HepG2 (cell line): ENCODE measurements around the gene C20orf96. TPM values are rescaled to one million over a fixed set of nuclear protein-coding genes. Genes with fewer than 3 reads are reported as not detected.

Source experiments
- ARID3A ChIP-seq: IDR thresholded peaks from 2 replicates; pipeline ENCODE4 v1.6.1; 2012; ENCODE audit warnings: low read depth, low read length, improper control_type of control experiment
- DRAP1 ChIP-seq: IDR thresholded peaks from 2 replicates; pipeline ENCODE4 v1.6.1; 2016; ENCODE audit warnings: missing genetic modification reagents, missing compliant biosample characterization
- ISL2 ChIP-seq: sonication (generic); formaldehyde crosslinking; IDR thresholded peaks from 2 replicates; pipeline ENCODE4 v1.5.0; 2020; ENCODE audit warnings: missing genetic modification reagents
- MYNN ChIP-seq: sonication (generic); formaldehyde crosslinking; IDR thresholded peaks from 2 replicates; pipeline ENCODE4 v1.4.0; 2020; ENCODE audit warnings: mild to moderate bottlenecking, low read depth, missing genetic modification reagents
- RBM39 ChIP-seq: fragments of 200-400 bp; formaldehyde crosslinking; IDR thresholded peaks from one replicate; pipeline ENCODE4 v1.6.1; 2018; ENCODE audit warnings: antibody characterized with exemption, mild to moderate bottlenecking, low read depth, low read length; ENCODE audit not compliant: poor library complexity, severe bottlenecking
- RXRB ChIP-seq: IDR thresholded peaks from 2 replicates; pipeline ENCODE4 v1.6.1; 2016; ENCODE audit warnings: borderline replicate concordance, missing genetic modification reagents, missing compliant biosample characterization
- TBL1XR1 ChIP-seq: fragments of 150-350 bp; IDR thresholded peaks from 2 replicates; pipeline ENCODE4 v1.6.1; 2014; ENCODE audit warnings: borderline replicate concordance, low read length; ENCODE audit not compliant: partially characterized antibody
- XBP1 ChIP-seq: sonication (generic); formaldehyde crosslinking; IDR thresholded peaks from 2 replicates; pipeline ENCODE4 v1.5.0; 2020; ENCODE audit warnings: missing genetic modification reagents
- ZMAT3 ChIP-seq: sonication (generic); formaldehyde crosslinking; conservative IDR thresholded peaks from 2 replicates; pipeline ENCODE4 v1.7.0; 2021; ENCODE audit warnings: missing genetic modification reagents
- ZNF557 ChIP-seq: sonication (generic); formaldehyde crosslinking; IDR thresholded peaks from 2 replicates; pipeline ENCODE4 v1.4.0; 2020; ENCODE audit warnings: missing genetic modification reagents
- ZNF564 ChIP-seq: sonication (generic); formaldehyde crosslinking; IDR thresholded peaks from 2 replicates; pipeline ENCODE4 v1.8.1; 2023; ENCODE audit warnings: mild to moderate bottlenecking, missing genetic modification reagents
- polyA plus RNA-seq, 8 experiments: library from polyadenylated mRNA; depleted of rRNA in 3 of 8; stranded (reverse) in 7 of 8; unstranded in 1 of 8; fragments of >200 nt; fragmentation: Illumina TruSeq in 4 of 8; extraction: Trizol in 4 of 8; gene quantifications; 2 replicates each; pipeline versions ENCODE4 v1.2.1 to v1.2.3, GENCODE V29; 2011 to 2016; ENCODE audit warnings: low read depth in 4 of 8, missing spikeins in 1 of 8, mixed read lengths in 1 of 8; ENCODE audit not compliant: insufficient read depth in 1 of 8
- total RNA-seq, 5 experiments: library from RNA; depleted of rRNA; stranded (reverse); fragments of >200 nt; fragmentation: Illumina TruSeq; extraction: Trizol; gene quantifications; 2 replicates each; pipeline ENCODE4 v1.2.3, GENCODE V29; 2016; ENCODE audit warnings: low read depth in 1 of 5
- TF ChIP-seq, protein P1 (sequence below): sonication (generic); formaldehyde crosslinking; IDR thresholded peaks from 2 replicates; pipeline ENCODE4 v1.5.0; 2020; ENCODE audit warnings: mild to moderate bottlenecking, missing genetic modification reagents, borderline replicate concordance
- TF ChIP-seq, protein P2 (sequence below): IDR thresholded peaks from 2 replicates; pipeline ENCODE4 v1.6.1; 2016; ENCODE audit warnings: low read depth, borderline replicate concordance

Gene C20orf96
- total and polyA plus RNA-seq, 2 of the 13 experiments (the other 11 are each of a cell fraction or from before 2014, with no cell fraction given), result 3.8 to 20.6 TPM

GRCh38 chr20:325889-326644 is 35.5 kb upstream of the C20orf96 start (continued):
- TF ChIP-seq, protein P1, sequence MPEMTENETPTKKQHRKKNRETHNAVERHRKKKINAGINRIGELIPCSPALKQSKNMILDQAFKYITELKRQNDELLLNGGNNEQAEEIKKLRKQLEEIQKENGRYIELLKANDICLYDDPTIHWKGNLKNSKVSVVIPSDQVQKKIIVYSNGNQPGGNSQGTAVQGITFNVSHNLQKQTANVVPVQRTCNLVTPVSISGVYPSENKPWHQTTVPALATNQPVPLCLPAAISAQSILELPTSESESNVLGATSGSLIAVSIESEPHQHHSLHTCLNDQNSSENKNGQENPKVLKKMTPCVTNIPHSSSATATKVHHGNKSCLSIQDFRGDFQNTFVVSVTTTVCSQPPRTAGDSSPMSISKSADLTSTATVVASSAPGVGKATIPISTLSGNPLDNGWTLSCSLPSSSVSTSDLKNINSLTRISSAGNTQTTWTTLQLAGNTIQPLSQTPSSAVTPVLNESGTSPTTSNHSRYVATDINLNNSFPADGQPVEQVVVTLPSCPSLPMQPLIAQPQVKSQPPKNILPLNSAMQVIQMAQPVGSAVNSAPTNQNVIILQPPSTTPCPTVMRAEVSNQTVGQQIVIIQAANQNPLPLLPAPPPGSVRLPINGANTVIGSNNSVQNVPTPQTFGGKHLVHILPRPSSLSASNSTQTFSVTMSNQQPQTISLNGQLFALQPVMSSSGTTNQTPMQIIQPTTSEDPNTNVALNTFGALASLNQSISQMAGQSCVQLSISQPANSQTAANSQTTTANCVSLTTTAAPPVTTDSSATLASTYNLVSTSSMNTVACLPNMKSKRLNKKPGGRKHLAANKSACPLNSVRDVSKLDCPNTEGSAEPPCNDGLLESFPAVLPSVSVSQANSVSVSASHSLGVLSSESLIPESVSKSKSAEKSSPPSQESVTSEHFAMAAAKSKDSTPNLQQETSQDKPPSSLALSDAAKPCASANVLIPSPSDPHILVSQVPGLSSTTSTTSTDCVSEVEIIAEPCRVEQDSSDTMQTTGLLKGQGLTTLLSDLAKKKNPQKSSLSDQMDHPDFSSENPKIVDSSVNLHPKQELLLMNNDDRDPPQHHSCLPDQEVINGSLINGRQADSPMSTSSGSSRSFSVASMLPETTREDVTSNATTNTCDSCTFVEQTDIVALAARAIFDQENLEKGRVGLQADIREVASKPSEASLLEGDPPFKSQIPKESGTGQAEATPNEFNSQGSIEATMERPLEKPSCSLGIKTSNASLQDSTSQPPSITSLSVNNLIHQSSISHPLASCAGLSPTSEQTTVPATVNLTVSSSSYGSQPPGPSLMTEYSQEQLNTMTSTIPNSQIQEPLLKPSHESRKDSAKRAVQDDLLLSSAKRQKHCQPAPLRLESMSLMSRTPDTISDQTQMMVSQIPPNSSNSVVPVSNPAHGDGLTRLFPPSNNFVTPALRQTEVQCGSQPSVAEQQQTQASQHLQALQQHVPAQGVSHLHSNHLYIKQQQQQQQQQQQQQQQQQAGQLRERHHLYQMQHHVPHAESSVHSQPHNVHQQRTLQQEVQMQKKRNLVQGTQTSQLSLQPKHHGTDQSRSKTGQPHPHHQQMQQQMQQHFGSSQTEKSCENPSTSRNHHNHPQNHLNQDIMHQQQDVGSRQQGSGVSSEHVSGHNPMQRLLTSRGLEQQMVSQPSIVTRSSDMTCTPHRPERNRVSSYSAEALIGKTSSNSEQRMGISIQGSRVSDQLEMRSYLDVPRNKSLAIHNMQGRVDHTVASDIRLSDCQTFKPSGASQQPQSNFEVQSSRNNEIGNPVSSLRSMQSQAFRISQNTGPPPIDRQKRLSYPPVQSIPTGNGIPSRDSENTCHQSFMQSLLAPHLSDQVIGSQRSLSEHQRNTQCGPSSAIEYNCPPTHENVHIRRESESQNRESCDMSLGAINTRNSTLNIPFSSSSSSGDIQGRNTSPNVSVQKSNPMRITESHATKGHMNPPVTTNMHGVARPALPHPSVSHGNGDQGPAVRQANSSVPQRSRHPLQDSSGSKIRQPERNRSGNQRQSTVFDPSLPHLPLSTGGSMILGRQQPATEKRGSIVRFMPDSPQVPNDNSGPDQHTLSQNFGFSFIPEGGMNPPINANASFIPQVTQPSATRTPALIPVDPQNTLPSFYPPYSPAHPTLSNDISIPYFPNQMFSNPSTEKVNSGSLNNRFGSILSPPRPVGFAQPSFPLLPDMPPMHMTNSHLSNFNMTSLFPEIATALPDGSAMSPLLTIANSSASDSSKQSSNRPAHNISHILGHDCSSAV (CRISPR knock-in tag), result 0 out of 2 replicates have a peak, but pooled peaks have one; percentile 26
- TF ChIP-seq ISL2 (CRISPR knock-in tag), result no peak; the same call in 1 of the 2 replicates
- TF ChIP-seq DRAP1 (CRISPR knock-in tag), result no peak
- no peak for TF ChIP-seq TBL1XR1
- TF ChIP-seq RXRB (CRISPR knock-in tag), result no peak
- peak; percentile 12 for TF ChIP-seq RBM39
- no peak for TF ChIP-seq MYNN (CRISPR knock-in tag)
- TF ChIP-seq ZNF557 (CRISPR knock-in tag), result no peak
- TF ChIP-seq XBP1, result no peak
- no peak for TF ChIP-seq ZMAT3
- TF ChIP-seq ZNF564 (CRISPR knock-in tag), result 0 out of 2 replicates have a peak, but pooled peaks have one; percentile 9
- TF ChIP-seq, protein P2, sequence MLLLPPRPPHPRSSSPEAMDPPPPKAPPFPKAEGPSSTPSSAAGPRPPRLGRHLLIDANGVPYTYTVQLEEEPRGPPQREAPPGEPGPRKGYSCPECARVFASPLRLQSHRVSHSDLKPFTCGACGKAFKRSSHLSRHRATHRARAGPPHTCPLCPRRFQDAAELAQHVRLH (CRISPR knock-in tag), result no peak
- TF ChIP-seq ARID3A, result peak; percentile 25; the same call in 1 of the 2 replicates
